Measurements from ENCODE around the gene BCAS3.
"Not testable (repeated sequence)": the region's sequence is repeated elsewhere in the genome, so short reads cannot be mapped to it uniquely, and the experiment has no call there.

The BCAS3 gene

DNA sequence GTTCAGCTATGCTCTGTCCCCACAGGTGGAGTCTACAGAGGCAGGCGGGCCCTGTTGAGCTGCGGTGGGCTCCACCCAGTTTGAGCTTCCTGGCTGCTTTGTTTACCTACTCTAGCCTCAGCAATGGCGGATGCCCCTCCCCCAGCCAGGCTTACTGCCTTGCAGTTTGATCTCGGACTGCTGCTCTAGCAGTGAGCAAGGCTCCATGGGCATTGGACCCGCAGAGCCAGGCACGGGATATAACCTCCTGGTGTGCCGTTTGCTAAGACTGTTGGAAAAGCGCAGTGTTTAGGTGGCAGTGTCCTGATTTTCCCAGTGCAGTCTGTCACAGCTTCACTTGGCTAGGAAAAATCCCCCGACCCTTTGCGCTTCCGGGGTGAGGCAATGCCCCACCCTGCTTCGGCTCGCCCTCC, 89.1 kb downstream of the BCAS3 start:
- TF ChIP-seq, protein P1, sequence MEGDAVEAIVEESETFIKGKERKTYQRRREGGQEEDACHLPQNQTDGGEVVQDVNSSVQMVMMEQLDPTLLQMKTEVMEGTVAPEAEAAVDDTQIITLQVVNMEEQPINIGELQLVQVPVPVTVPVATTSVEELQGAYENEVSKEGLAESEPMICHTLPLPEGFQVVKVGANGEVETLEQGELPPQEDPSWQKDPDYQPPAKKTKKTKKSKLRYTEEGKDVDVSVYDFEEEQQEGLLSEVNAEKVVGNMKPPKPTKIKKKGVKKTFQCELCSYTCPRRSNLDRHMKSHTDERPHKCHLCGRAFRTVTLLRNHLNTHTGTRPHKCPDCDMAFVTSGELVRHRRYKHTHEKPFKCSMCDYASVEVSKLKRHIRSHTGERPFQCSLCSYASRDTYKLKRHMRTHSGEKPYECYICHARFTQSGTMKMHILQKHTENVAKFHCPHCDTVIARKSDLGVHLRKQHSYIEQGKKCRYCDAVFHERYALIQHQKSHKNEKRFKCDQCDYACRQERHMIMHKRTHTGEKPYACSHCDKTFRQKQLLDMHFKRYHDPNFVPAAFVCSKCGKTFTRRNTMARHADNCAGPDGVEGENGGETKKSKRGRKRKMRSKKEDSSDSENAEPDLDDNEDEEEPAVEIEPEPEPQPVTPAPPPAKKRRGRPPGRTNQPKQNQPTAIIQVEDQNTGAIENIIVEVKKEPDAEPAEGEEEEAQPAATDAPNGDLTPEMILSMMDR (conservative IDR thresholded peaks at IDR 0.05; ENCODE audit: low read depth, low read length), result no peak
- Histone ChIP-seq H2AFZ (ENCODE audit: low read depth) (no peak overlapping the region), H3K79me2 (ENCODE audit: insufficient read depth, low read depth) (no peaks in the 10 kb centered on the region), H3K9ac (no peak overlapping the region), H3K4me2 (no peak overlapping the region), H4K20me1 (ENCODE audit: insufficient read depth) (no peaks in the 10 kb centered on the region), H3K4me1 (ENCODE audit: low read depth, poor library complexity, severe bottlenecking) (no peaks in the 10 kb centered on the region), H3K27me3 (ENCODE audit: insufficient read depth, low read depth) (no peaks in the 10 kb centered on the region), H3K36me3 (ENCODE audit: insufficient read depth) (no peaks in the 10 kb centered on the region), H3K27ac (no peak overlapping the region), H3K4me3 (IDR thresholded peaks at IDR 0.05; ENCODE audit: insufficient read depth, low read depth, low read length) (no peak overlapping the region)

DNA sequence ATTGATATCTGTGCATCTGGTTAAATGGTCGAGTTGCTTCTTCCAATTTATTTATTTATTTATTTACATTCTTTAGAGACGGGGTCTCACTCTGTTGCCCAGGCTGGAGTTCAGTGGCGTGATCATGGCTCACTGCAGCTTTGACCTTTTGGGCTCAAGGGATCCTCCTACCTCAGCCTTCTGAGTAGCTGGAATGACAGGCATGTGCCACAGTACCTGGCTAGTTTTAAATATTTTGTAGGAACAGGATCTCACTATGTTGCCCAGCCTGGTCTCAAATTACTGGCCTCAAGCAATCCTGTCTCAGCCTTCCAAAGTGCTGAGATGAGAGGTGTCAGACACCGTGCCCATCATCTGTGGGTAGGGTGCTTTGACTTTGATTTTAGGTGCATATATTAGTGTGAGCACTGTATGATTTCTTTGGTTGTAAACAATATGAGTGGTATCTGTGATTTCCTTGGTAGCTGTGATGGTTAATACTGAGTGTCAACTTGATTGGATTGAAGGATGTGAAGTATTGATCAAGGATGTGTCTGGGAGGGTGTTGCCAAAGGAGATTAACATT, 90.2 kb downstream of the BCAS3 start:
- H3K4me2 ChIP-seq, result no peak overlapping the region
- H3K9ac ChIP-seq, result no peak overlapping the region
- no peaks in the 10 kb centered on the region for H3K27me3 ChIP-seq (ENCODE audit: insufficient read depth, low read depth)

DNA sequence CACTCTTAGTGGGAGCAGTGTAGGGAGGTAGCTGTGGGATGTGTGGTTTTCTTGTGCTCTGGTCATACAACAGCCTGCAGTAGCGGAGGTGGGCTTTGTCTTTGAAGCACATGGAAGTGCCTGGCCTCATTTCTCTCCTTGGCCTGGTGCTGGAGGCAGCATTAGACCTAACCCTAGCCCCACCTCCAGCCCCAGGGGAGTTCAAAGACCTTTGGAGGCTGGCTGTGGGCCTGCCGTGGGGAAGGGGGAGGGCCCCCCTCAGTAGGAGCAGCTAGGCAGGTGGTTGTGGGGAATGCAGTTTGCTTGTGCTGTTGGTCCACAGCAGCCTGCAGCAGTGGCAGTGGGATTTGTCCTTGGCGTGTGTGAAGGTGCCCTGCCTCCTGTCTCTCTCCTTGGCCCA, 91.7 kb downstream of the BCAS3 start:
- Histone ChIP-seq H2AFZ (ENCODE audit: low read depth) (no peak overlapping the region), H3K36me3 (ENCODE audit: insufficient read depth) (no peaks in the 10 kb centered on the region), H3K27ac (no peak overlapping the region), H3K4me2 (no peak overlapping the region), H3K4me1 (ENCODE audit: low read depth, poor library complexity, severe bottlenecking) (no peaks in the 10 kb centered on the region), H4K20me1 (ENCODE audit: insufficient read depth) (no peaks in the 10 kb centered on the region), H3K79me2 (ENCODE audit: insufficient read depth, low read depth) (no peaks in the 10 kb centered on the region), H3K27me3 (ENCODE audit: insufficient read depth, low read depth) (no peaks in the 10 kb centered on the region), H3K4me3 (IDR thresholded peaks at IDR 0.05; ENCODE audit: insufficient read depth, low read depth, low read length) (no peak overlapping the region), H3K9ac (no peak overlapping the region)
- TF ChIP-seq, protein P1 (conservative IDR thresholded peaks at IDR 0.05; ENCODE audit: low read depth, low read length), result no peak

More for the DNA sequence above, 90.2 kb downstream of the BCAS3 start:
- H3K36me3 ChIP-seq (ENCODE audit: insufficient read depth), result no peaks in the 10 kb centered on the region
- H3K4me3 ChIP-seq (IDR thresholded peaks at IDR 0.05; ENCODE audit: insufficient read depth, low read depth, low read length), result no peak overlapping the region
- no peak overlapping the region for H3K27ac ChIP-seq
- H3K79me2 ChIP-seq (ENCODE audit: insufficient read depth, low read depth), result no peaks in the 10 kb centered on the region
- no peaks in the 10 kb centered on the region for H3K4me1 ChIP-seq (ENCODE audit: low read depth, poor library complexity, severe bottlenecking)
- TF ChIP-seq, protein P1 (conservative IDR thresholded peaks at IDR 0.05; ENCODE audit: low read depth, low read length), result no peak
- H2AFZ ChIP-seq (ENCODE audit: low read depth), result no peak overlapping the region
- H4K20me1 ChIP-seq (ENCODE audit: insufficient read depth), result no peaks in the 10 kb centered on the region

DNA sequence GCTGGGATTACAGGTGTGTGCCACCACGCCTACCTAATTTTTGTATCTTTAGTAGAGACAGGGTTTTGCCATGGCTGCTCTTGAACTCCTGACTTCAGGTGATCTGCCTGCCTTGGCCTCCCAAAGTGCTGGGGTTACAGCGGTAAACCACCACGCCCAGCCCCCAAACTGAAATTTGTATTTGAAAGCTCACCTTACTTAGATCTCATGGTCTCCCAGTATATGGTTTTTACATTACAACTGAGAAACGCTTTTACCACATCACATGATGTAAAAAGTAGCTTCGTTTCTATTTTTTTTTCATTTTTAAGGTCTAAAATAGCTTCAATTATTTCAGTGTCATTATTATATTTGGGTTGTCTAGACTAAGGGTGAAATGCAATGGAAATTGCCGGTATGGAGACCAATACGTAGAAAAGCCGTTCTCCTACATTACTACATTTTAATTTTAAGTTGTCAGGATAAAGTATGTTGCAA, 93.3 kb downstream of the BCAS3 start:
- TF ChIP-seq, protein P1 (conservative IDR thresholded peaks at IDR 0.05; ENCODE audit: low read depth, low read length), result no peak
- no peaks in the 10 kb centered on the region for H3K4me1 ChIP-seq (ENCODE audit: low read depth, poor library complexity, severe bottlenecking)
- H3K27ac ChIP-seq, result no peak overlapping the region
- no peaks in the 10 kb centered on the region for H3K27me3 ChIP-seq (ENCODE audit: insufficient read depth, low read depth)
- H4K20me1 ChIP-seq (ENCODE audit: insufficient read depth), result no peaks in the 10 kb centered on the region
- no peak overlapping the region for H3K4me2 ChIP-seq
- no peak overlapping the region for H3K9ac ChIP-seq
- H3K36me3 ChIP-seq (ENCODE audit: insufficient read depth), result no peaks in the 10 kb centered on the region
- no peak overlapping the region for H2AFZ ChIP-seq (ENCODE audit: low read depth)
- H3K4me3 ChIP-seq (IDR thresholded peaks at IDR 0.05; ENCODE audit: insufficient read depth, low read depth, low read length), result no peak overlapping the region
- no peaks in the 10 kb centered on the region for H3K79me2 ChIP-seq (ENCODE audit: insufficient read depth, low read depth)

DNA sequence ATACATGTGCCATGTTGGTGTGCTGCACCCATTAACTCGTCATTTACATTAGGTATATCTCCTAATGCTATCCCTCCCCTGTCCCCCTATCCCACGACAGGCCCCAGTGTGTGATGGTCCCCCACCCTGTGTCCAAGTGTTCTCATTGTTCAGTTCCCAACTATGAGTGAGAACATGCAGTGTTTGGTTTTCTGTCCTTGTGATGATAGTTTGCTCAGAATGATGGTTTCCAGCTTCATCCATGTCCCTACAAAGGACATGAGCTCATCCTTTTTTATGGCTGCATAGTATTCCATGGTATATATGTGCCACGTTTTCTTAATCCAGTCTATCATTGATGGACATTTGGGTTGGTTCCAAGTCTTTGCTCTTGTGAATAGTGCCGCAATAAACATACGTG, 94.0 kb downstream of the BCAS3 start:
- not testable (repeated sequence) for H3K36me3 ChIP-seq (ENCODE audit: insufficient read depth); H3K4me2 ChIP-seq; H2AFZ ChIP-seq (ENCODE audit: low read depth)

More for the DNA sequence above, 94.0 kb downstream of the BCAS3 start:
- H3K79me2 ChIP-seq (ENCODE audit: insufficient read depth, low read depth); H3K4me1 ChIP-seq (ENCODE audit: low read depth, poor library complexity, severe bottlenecking); H4K20me1 ChIP-seq (ENCODE audit: insufficient read depth); H3K9ac ChIP-seq; H3K27ac ChIP-seq; H3K27me3 ChIP-seq (ENCODE audit: insufficient read depth, low read depth); H3K4me3 ChIP-seq (IDR thresholded peaks at IDR 0.05; ENCODE audit: insufficient read depth, low read depth, low read length): not testable (repeated sequence)

All from KMS-11 (cell line).